H1 (cell line): ENCODE data around the gene PLA2G4F. TPM values are rescaled to one million over a fixed set of nuclear protein-coding genes. Genes with fewer than 3 reads are reported as not detected.

Experiments used
- CTCF ChIA-PET: fragments of 300-600 bp; sonication (Branson Sonifier 250); formaldehyde crosslinking; loops from one replicate; lab custom pipeline; 2021; ENCODE audit not compliant: partially characterized antibody; lab: Charles Lee
- POLR2A ChIA-PET: fragments of 300-600 bp; sonication (Branson Sonifier 250); formaldehyde crosslinking; loops from one replicate; lab custom pipeline; 2021; ENCODE audit warnings: inconsistent platforms; ENCODE audit not compliant: partially characterized antibody; lab: Charles Lee
- DNase-seq, 2 experiments: peaks; one replicate each; pipeline versions ENCODE4 v3.0.0 to v3.0.0-alpha.2; 2010 to 2022; ENCODE audit warnings: low spot score in 2 of 2, low read depth in 1 of 2, mixed read lengths in 1 of 2
- FAIRE-seq: peaks from 2 replicates; lab custom pipeline; 2011; peaks lifted over from hg19 to GRCh38; lab: Jason Lieb, UNC
- H2AFZ ChIP-seq: 2 replicates; pipeline ENCODE4 v1.8.1; 2012; ENCODE audit warnings: low read length, inconsistent platforms
- H2AK5ac ChIP-seq: 2 replicates; pipeline ENCODE4 v1.6.1; 2013; ENCODE audit warnings: low read depth, low read length
- H2BK120ac ChIP-seq: replicated peaks from 2 replicates; pipeline ENCODE3; 2013; ENCODE audit warnings: low read depth, low read length, inconsistent platforms
- H2BK12ac ChIP-seq: 2 replicates; pipeline ENCODE4 v1.6.1; 2013; ENCODE audit warnings: low read depth, low read length
- H2BK15ac ChIP-seq: 2 replicates; pipeline ENCODE4 v1.6.1; 2013; ENCODE audit warnings: low read length
- H2BK20ac ChIP-seq: 2 replicates; pipeline ENCODE4 v1.6.1; 2013; ENCODE audit warnings: low read length
- H2BK5ac ChIP-seq: 2 replicates; pipeline ENCODE4 v1.6.1; 2013; ENCODE audit warnings: low read depth, low read length
- H3K14ac ChIP-seq: 2 replicates; pipeline ENCODE4 v1.6.1; 2013; ENCODE audit warnings: inconsistent platforms; ENCODE audit not compliant: insufficient read length
- H3K18ac ChIP-seq: 2 replicates; pipeline ENCODE4 v1.6.1; 2013; ENCODE audit warnings: low read length; ENCODE audit errors: extremely low read depth
- H3K23ac ChIP-seq: 2 replicates; pipeline ENCODE4 v1.6.1; 2013; ENCODE audit warnings: inconsistent platforms; ENCODE audit not compliant: insufficient read length
- H3K23me2 ChIP-seq: 2 replicates; pipeline ENCODE4 v1.6.1; 2013; ENCODE audit warnings: low read depth, low read length
- H3K27ac ChIP-seq: 2 replicates; pipeline ENCODE4 v1.6.1; 2011; ENCODE audit warnings: low read depth, low read length, inconsistent platforms
- H3K27me3 ChIP-seq, 4 experiments: replicated peaks in 1 of 4; 1 replicate in 1 of 4; 2 replicates in 3 of 4; pipeline versions ENCODE4 v1.6.1 to v1.8.1; 2011 to 2013; ENCODE audit warnings: low read length in 3 of 4, mild to moderate bottlenecking in 3 of 4, inconsistent platforms in 2 of 4, mixed read lengths in 2 of 4, moderate library complexity in 1 of 4; ENCODE audit not compliant: control insufficient read depth in 3 of 4, insufficient read depth in 3 of 4; ENCODE audit errors: extremely low read depth in 1 of 4
- H3K36me3 ChIP-seq, 4 experiments: 2 replicates each; pipeline versions ENCODE4 v1.6.1 to v1.8.1; 2011 to 2013; ENCODE audit warnings: mild to moderate bottlenecking in 4 of 4, low read length in 3 of 4, moderate library complexity in 2 of 4, control low read depth in 1 of 4, inconsistent platforms in 1 of 4; ENCODE audit not compliant: insufficient read depth in 4 of 4, control insufficient read depth in 2 of 4
- H3K4ac ChIP-seq: replicated peaks from 2 replicates; pipeline ENCODE3; 2013; ENCODE audit warnings: low read length, low read depth, mixed read lengths, inconsistent platforms; ENCODE audit not compliant: insufficient read length
- H3K4me1 ChIP-seq, 4 experiments: replicated peaks in 1 of 4; 1 replicate in 1 of 4; 2 replicates in 3 of 4; pipeline versions ENCODE4 v1.6.1 to v1.8.1; 2011 to 2013; ENCODE audit warnings: low read length in 3 of 4, inconsistent platforms in 2 of 4, mixed read lengths in 1 of 4; ENCODE audit not compliant: insufficient read depth in 4 of 4, control insufficient read depth in 3 of 4
- H3K4me2 ChIP-seq, 2 experiments: 2 replicates each; pipeline versions ENCODE4 v1.6.1 to v1.8.1; 2011 to 2013; ENCODE audit warnings: low read depth in 2 of 2, low read length in 2 of 2, control low read depth in 1 of 2, inconsistent platforms in 1 of 2, mild to moderate bottlenecking in 1 of 2; ENCODE audit not compliant: insufficient read depth in 1 of 2
- H3K4me3 ChIP-seq, 4 experiments: fragments of 200-600, 300-600 bp in 1 of 4; sonication (generic), shearing (Covaris generic), sonication (Bioruptor Twin) in 1 of 4; 2 replicates each; pipeline versions ENCODE4 v1.5.1 to v1.8.1; 2011 to 2016; ENCODE audit warnings: low read length in 4 of 4, low read depth in 3 of 4, control low read depth in 2 of 4, inconsistent platforms in 2 of 4, mild to moderate bottlenecking in 2 of 4, mixed read lengths in 1 of 4, moderate library complexity in 1 of 4; ENCODE audit not compliant: insufficient read depth in 2 of 4; ENCODE audit errors: extremely low read depth in 1 of 4
- H3K56ac ChIP-seq: replicated peaks from 2 replicates; pipeline ENCODE3; 2013; ENCODE audit warnings: low read depth, mild to moderate bottlenecking, mixed read lengths, low read length, inconsistent platforms; ENCODE audit not compliant: insufficient read length
- H3K79me1 ChIP-seq: 2 replicates; pipeline ENCODE4 v1.6.1; 2013; ENCODE audit warnings: low read depth, low read length, control low read depth
- H3K79me2 ChIP-seq, 2 experiments: 2 replicates each; pipeline versions ENCODE4 v1.6.1 to v1.8.1; 2012 to 2013; ENCODE audit warnings: low read length in 2 of 2, mild to moderate bottlenecking in 2 of 2, inconsistent platforms in 1 of 2; ENCODE audit not compliant: insufficient read depth in 2 of 2, control insufficient read depth in 1 of 2
- H3K9ac ChIP-seq, 4 experiments: replicated peaks in 1 of 4; 1 replicate in 1 of 4; 2 replicates in 3 of 4; pipeline versions ENCODE4 v1.6.1 to v1.8.1; 2011 to 2013; ENCODE audit warnings: low read depth in 3 of 4, low read length in 3 of 4, control low read depth in 2 of 4, mild to moderate bottlenecking in 2 of 4, moderate library complexity in 2 of 4, inconsistent platforms in 1 of 4; ENCODE audit errors: extremely low read depth in 1 of 4
- H3K9me3 ChIP-seq, 2 experiments: 2 replicates each; pipeline versions ENCODE4 v1.6.1 to v1.8.1; 2012 to 2013; ENCODE audit warnings: mild to moderate bottlenecking in 2 of 2, moderate library complexity in 2 of 2, control low read depth in 1 of 2, inconsistent platforms in 1 of 2, low read depth in 1 of 2, low read length in 1 of 2, mixed read lengths in 1 of 2; ENCODE audit not compliant: insufficient read depth in 2 of 2
- H4K20me1 ChIP-seq, 2 experiments: replicated peaks in 1 of 2; 2 replicates each; pipeline versions ENCODE3 to v1.8.1; 2011 to 2013; ENCODE audit warnings: inconsistent platforms in 2 of 2, low read length in 2 of 2, mild to moderate bottlenecking in 1 of 2; ENCODE audit not compliant: insufficient read depth in 2 of 2, control insufficient read depth in 1 of 2
- H4K5ac ChIP-seq: 2 replicates; pipeline ENCODE4 v1.6.1; 2013; ENCODE audit warnings: low read length, low read depth, mixed read lengths, inconsistent platforms; ENCODE audit not compliant: insufficient read length
- H4K8ac ChIP-seq: 2 replicates; pipeline ENCODE4 v1.8.0; 2013; ENCODE audit warnings: mild to moderate bottlenecking, moderate library complexity, low read length, inconsistent platforms; ENCODE audit not compliant: insufficient read depth; ENCODE audit errors: extremely low read depth
- H4K91ac ChIP-seq: replicated peaks from 2 replicates; pipeline ENCODE3; 2013; ENCODE audit warnings: low read length, mixed read lengths, inconsistent platforms; ENCODE audit not compliant: insufficient read length
- CHD2 ChIP-seq: IDR thresholded peaks from 2 replicates; pipeline ENCODE4 v1.6.1; 2012; ENCODE audit warnings: low read length, improper control_type of control experiment
- CTBP2 ChIP-seq: IDR thresholded peaks from 2 replicates; pipeline ENCODE4 v1.7.0; 2011; ENCODE audit warnings: borderline replicate concordance, mild to moderate bottlenecking, moderate library complexity, mixed read lengths, low read length; ENCODE audit not compliant: insufficient read depth, insufficient read length
- EZH2 ChIP-seq: fragments of 200-600 bp; sonication (generic); IDR thresholded peaks from 2 replicates; pipeline ENCODE4 v1.7.1; 2012; ENCODE audit warnings: low read depth, mild to moderate bottlenecking, moderate library complexity, low read length, inconsistent platforms; ENCODE audit not compliant: severe bottlenecking
- FOSL1 ChIP-seq: IDR thresholded peaks from 2 replicates; pipeline ENCODE4 v1.6.1; 2011; ENCODE audit warnings: mild to moderate bottlenecking, low read depth, low read length, moderate library complexity; ENCODE audit not compliant: insufficient read depth
- JUND ChIP-seq: IDR thresholded peaks from 2 replicates; pipeline ENCODE4 v1.6.1; 2011; ENCODE audit warnings: mild to moderate bottlenecking, improper control_type of control experiment, low read length
- NANOG ChIP-seq: IDR thresholded peaks from 2 replicates; pipeline ENCODE4 v1.6.1; 2011; ENCODE audit warnings: low read length, low read depth, mild to moderate bottlenecking, inconsistent platforms; ENCODE audit not compliant: insufficient read depth, poor library complexity, severe bottlenecking
- SP1 ChIP-seq: IDR thresholded peaks from 2 replicates; pipeline ENCODE4 v1.6.1; 2011; ENCODE audit warnings: low read depth, low read length
- SP2 ChIP-seq: IDR thresholded peaks from 2 replicates; pipeline ENCODE4 v1.6.1; 2012; ENCODE audit warnings: mild to moderate bottlenecking, low read length, inconsistent platforms
- SRF ChIP-seq: IDR thresholded peaks from 2 replicates; pipeline ENCODE4 v1.6.1; 2011; ENCODE audit warnings: mild to moderate bottlenecking, low read depth, low read length, moderate library complexity
- SUZ12 ChIP-seq: fragments of 200-600 bp; sonication (generic); IDR thresholded peaks from 2 replicates; pipeline ENCODE4 v1.6.1; 2012; ENCODE audit warnings: mild to moderate bottlenecking, inconsistent platforms, low read length, moderate library complexity, mixed read lengths
- TAF7 ChIP-seq: optimal IDR thresholded peaks from 2 replicates; pipeline ENCODE3; 2011; ENCODE audit warnings: low read depth, mild to moderate bottlenecking, inconsistent platforms, low read length, moderate library complexity, borderline replicate concordance
- TBP ChIP-seq: IDR thresholded peaks from 2 replicates; pipeline ENCODE4 v1.6.1; 2011; ENCODE audit warnings: low read depth, low read length, improper control_type of control experiment
- WGBS, 2 experiments: shearing (Covaris generic) in 1 of 2; methylation state at CpG; one replicate each; pipeline versions ENCODE4 v1.1.6 to v1.1.7; 2013 to 2015; ENCODE audit warnings: low lambda C conversion rate in 2 of 2, mixed read lengths in 2 of 2, inconsistent platforms in 1 of 2, low coverage in 1 of 2, missing lambda C conversion rate in 1 of 2; ENCODE audit not compliant: insufficient replicate concordance in 2 of 2, insufficient coverage in 1 of 2, insufficient read length in 1 of 2; ENCODE audit errors: extremely low coverage in 1 of 2, missing lambda C conversion rate in 1 of 2; 5-methylcytosine and 5-hydroxymethylcytosine counted together
- polyA plus RNA-seq, 7 experiments: library from polyadenylated mRNA; depleted of rRNA in 3 of 7; stranded (reverse) in 5 of 7; unstranded in 2 of 7; fragments of >200 nt in 5 of 7; fragments of 200-250 nt in 2 of 7; gene quantifications; 1 replicate in 5 of 7; 2 replicates in 1 of 7; 4 replicates in 1 of 7; pipeline versions ENCODE4 v1.2.1 to v1.2.3, GENCODE V29; 2011 to 2013; ENCODE audit warnings: missing spikeins in 2 of 7, mixed read lengths in 2 of 7
- total RNA-seq: library from RNA; stranded (reverse); fragmentation: NEBNext Ultra II Directional; extraction: Animal tissue kit (Norgen Biotek cat#: 25700); gene quantifications from 2 replicates; pipeline ENCODE4 v1.2.1, GENCODE V29; 2021
- TF ChIP-seq, protein P1 (sequence below): IDR thresholded peaks from 2 replicates; pipeline ENCODE4 v1.6.1; 2011; ENCODE audit warnings: low read length, improper control_type of control experiment

The PLA2G4F gene
- total and polyA plus RNA-seq, 2 of the 8 experiments (the other 6 are each of a cell fraction or from before 2014, with no cell fraction given) = not detected

DNA sequence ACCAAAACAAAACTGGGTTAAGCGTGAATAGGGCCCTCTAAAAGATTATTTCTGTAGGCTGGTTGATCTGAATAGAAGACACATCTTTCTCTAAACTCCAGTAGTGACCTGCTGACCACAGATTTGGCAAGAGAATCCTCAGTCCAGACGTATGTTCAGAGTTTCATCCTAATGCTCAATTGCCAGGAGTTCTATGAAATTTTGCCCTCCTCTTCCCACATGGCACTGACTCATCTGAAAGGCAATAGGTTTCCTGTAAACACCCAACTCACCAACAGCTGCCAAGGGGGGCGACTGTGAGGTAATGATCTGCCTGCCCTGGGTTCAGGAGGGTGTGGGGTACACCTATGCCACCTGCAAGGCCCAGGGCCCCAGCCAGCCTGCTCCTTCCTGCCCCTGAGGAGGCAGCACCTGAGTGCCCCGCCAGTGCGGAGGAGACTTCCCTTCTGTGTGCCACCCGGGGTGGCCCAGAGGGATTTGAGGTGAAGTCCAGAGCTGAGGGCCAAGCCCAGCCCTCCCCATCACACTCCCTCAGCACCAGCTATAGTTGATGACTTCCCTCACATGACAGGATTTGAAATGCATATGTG is 53.7 kb downstream of the PLA2G4F start:
- Histone ChIP-seq H2BK15ac (no peak overlapping the region), H2BK12ac (no peak overlapping the region), H3K79me1 (no peaks in the 10 kb centered on the region), H2BK5ac (no peak overlapping the region), H3K4me3 (no peak overlapping the region), H4K91ac (no peak overlapping the region), H3K23ac (no peak overlapping the region), H3K27ac (no peak overlapping the region), H4K8ac (no peak overlapping the region), H2AFZ (no peak overlapping the region), H3K36me3 (no peaks in the 10 kb centered on the region), H3K9me3 (no peaks in the 10 kb centered on the region), H3K14ac (no peak overlapping the region), H4K20me1 (no peaks in the 10 kb centered on the region), H3K79me2 (no peaks in the 10 kb centered on the region), H3K18ac (no peak overlapping the region), H3K4ac (no peak overlapping the region), H3K4me1 (no peaks in the 10 kb centered on the region; a peak in 1 of 7 replicates), H2AK5ac (no peak overlapping the region), H3K9ac (no peak overlapping the region), H2BK120ac (no peak overlapping the region), H2BK20ac (no peak overlapping the region), H3K27me3 (no peaks in the 10 kb centered on the region), H3K56ac (no peak overlapping the region), H3K4me2 (no peak overlapping the region), H4K5ac (no peak overlapping the region), H3K23me2 (no peaks in the 10 kb centered on the region)
- DNase-seq (no peak), FAIRE-seq (no peak)
- ChIA-PET POLR2A (no interaction called here), CTCF (interaction anchor here (0.5 to 4.6 kb wide), 8 partner anchors 19 to 76 kb away, joined by 3 to 27 read pairs (median 4); no protein-coding TSS in a partner anchor)
- WGBS, 2 experiments = 83% methylated on average over 6 of the region's 6 CpGs; no CpG with 5 or more reads in 1 of the 2 experiments
- TF ChIP-seq SP1 (no peak), NANOG (no peak), FOSL1 (no peak), JUND (no peak), SRF (no peak), SUZ12 (no peak), CHD2 (no peak), EZH2 (no peak), TBP (no peak), TAF7 (no peak), SP2 (no peak), CTBP2 (no peak)
- TF ChIP-seq, protein P1, sequence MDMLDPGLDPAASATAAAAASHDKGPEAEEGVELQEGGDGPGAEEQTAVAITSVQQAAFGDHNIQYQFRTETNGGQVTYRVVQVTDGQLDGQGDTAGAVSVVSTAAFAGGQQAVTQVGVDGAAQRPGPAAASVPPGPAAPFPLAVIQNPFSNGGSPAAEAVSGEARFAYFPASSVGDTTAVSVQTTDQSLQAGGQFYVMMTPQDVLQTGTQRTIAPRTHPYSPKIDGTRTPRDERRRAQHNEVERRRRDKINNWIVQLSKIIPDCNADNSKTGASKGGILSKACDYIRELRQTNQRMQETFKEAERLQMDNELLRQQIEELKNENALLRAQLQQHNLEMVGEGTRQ = no peak
